NK-92 (cell line): Measurements from ENCODE around the gene MSI2.

Experiments
- DNase-seq: peaks from one replicate; lab custom pipeline; 2025; ENCODE audit not compliant: unreplicated experiment; lab: John Stamatoyannopoulos, UW

Gene MSI2

GRCh38 chr17:57724729-57725125 is 468.4 kb downstream of the MSI2 start:
- DNase-seq: no peak

- DNase-seq: no peak
Measured at GRCh38 chr17:57726213-57726790, 470.0 kb downstream of the MSI2 start.

- no peak for DNase-seq
Measured at GRCh38 chr17:57726838-57727237, 470.5 kb downstream of the MSI2 start.

GRCh38 chr17:57727630-57728175 is 471.4 kb downstream of the MSI2 start:
- no peak for DNase-seq

- no peak for DNase-seq
Measured at GRCh38 chr17:57730026-57730701, 473.8 kb downstream of the MSI2 start.

- DNase-seq: no peak
Measured at GRCh38 chr17:57732062-57732461, 475.7 kb downstream of the MSI2 start.

GRCh38 chr17:57733085-57733484 is 476.8 kb downstream of the MSI2 start:
- no peak for DNase-seq
